ENCODE data around the gene RAB11FIP3. TPM values are rescaled to one million over a fixed set of nuclear protein-coding genes. Genes with fewer than 3 reads are reported as not detected.

The RAB11FIP3 gene
- total and polyA plus RNA-seq, 2 experiments from 2014 or later = 1.2 to 27.8 TPM

DNA sequence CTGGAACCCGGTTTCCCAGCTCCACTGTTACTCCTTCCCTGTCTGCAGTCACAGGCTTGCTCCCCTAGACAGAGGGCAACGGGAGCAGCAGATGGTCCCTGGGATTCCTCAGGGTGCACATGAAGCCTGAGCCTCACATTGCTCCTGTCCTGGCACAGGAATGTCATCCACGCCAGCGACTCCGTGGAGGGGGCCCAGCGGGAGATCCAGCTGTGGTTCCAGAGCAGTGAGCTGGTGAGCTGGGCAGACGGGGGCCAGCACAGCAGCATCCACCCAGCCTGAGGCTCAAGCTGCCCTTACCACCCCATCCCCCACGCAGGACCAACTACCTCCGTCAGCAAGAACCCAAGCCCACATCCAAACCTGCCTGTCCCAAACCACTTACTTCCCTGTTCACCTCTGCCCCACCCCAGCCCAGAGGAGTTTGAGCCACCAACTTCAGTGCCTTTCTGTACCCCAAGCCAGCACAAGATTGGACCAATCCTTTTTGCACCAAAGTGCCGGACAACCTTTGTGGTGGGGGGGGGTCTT, 25.3 kb upstream of the RAB11FIP3 start:
- Histone ChIP-seq H3K4me2 (ENCODE audit: unreplicated experiment) (peak overlapping the region; percentile 90), H3K4me1 (ENCODE audit: insufficient read depth) (peaks cover 9% of the 10 kb centered on the region; the same call in 1 of the 2 replicates), H3K27ac (peak overlapping the region; percentile 68), H3K9me2 (ENCODE audit: insufficient read depth) (no peaks in the 10 kb centered on the region), H2AFZ (peak overlapping the region; percentile 69; the same call in 1 of the 2 replicates), H3K27me3 (replicated peaks; ENCODE audit: insufficient read depth) (no peaks in the 10 kb centered on the region), H3K9ac (peak overlapping the region; percentile 91), H3K4me3 (peak overlapping the region; percentile 84), H4K20me1 (ENCODE audit: insufficient read depth) (no peaks in the 10 kb centered on the region), H3K79me2 (ENCODE audit: insufficient read depth) (peaks cover 30% of the 10 kb centered on the region), H3K36me3 (ENCODE audit: low read depth) (no peaks in the 10 kb centered on the region), H3K9me3 (ENCODE audit: low read depth) (no peaks in the 10 kb centered on the region), H3F3A (ENCODE audit: insufficient read depth) (peaks cover 14% of the 10 kb centered on the region)
- TF ChIP-seq EZH2 (IDR thresholded peaks at IDR 0.05; ENCODE audit: insufficient read depth, poor library complexity, severe bottlenecking) = no peak
- no peak for TF ChIP-seq EZH2phosphoT487 (IDR thresholded peaks at IDR 0.05; ENCODE audit: insufficient read depth, low read depth)
- WGBS, 2 experiments (ENCODE audit: low coverage in 1 of 2, low lambda C conversion rate in 2 of 2, missing lambda C conversion rate in 2 of 2) = 86% methylated on average over 10 of the region's 10 CpGs
- in situ Hi-C loops (cut with MboI) = no loop called here
- DNase-seq = no peak

DNA sequence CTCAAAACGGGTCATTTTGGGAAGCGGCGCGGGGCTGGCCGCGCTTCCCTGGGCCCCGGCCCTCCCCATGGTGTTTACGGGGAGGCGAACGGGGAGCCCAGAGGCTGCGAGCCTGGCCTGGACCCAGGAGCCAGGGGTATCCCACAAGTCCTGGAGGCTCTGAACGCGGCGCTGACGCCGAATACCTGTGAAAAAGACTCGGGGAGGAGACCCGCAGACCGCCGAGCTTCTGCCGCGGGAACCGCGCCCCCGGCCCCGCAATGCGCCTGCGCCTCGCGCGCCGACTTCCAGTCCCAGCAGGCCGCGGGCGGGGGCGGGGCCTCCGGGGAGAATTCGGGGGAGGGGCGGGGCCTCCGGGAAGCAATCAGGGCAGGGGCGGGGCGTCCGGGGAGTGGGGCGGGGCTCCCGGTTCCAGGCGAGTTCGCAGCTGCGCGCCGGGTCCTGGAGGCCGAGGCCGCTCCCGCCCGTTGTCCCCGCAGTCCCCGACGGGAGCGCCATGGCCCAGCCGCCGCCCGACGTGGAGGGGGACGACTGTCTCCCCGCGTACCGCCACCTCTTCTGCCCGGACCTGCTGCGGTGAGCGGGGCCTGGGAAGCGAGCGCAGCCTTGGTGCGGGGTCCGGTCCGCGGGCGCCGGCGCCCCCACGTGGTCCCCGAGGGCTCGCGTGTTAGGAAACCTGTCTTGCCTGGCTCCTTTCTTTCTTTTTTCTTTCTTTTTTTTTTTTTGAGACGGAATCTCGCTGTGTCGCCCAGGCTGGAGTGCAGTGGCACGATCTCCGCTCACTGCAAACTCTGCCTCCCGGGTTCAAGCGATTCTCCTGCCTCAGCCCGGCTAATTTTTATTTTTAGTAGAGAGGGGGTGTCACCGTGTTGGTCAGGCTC, 23.7 kb upstream of the RAB11FIP3 start, which contains the start of gene DECR2:
Gene DECR2 (plus strand): TSS at position 418 of the 881 bp plus-strand sequence. CDS start 79 bp downstream, at position 497.
- Histone ChIP-seq H3K9me3 (ENCODE audit: low read depth) (no peaks in the 10 kb centered on the region), H3K9ac (peak within 1 kb of the TSS; percentile 91), H3K9me2 (ENCODE audit: insufficient read depth) (no peaks in the 10 kb centered on the region), H3K27ac (peak within 1 kb of the TSS; percentile 68), H3K36me3 (ENCODE audit: low read depth) (no peaks in the 10 kb centered on the region), H4K20me1 (ENCODE audit: insufficient read depth) (no peaks in the 10 kb centered on the region), H3K4me3 (peak within 1 kb of the TSS; percentile 84), H3K79me2 (ENCODE audit: insufficient read depth) (peaks cover 30% of the 10 kb centered on the region), H3K27me3 (replicated peaks; ENCODE audit: insufficient read depth) (no peaks in the 10 kb centered on the region), H3K4me2 (ENCODE audit: unreplicated experiment) (peak within 1 kb of the TSS; percentile 90), H3F3A (ENCODE audit: insufficient read depth) (peaks cover 4% of the 10 kb centered on the region; the same call in 1 of the 2 replicates), H2AFZ (peak within 1 kb of the TSS; percentile 69), H3K4me1 (ENCODE audit: insufficient read depth) (peaks cover 4% of the 10 kb centered on the region; the same call in 1 of the 2 replicates)
- TF ChIP-seq EZH2phosphoT487 (IDR thresholded peaks at IDR 0.05; ENCODE audit: insufficient read depth, low read depth) = no peak
- TF ChIP-seq EZH2 (IDR thresholded peaks at IDR 0.05; ENCODE audit: insufficient read depth, poor library complexity, severe bottlenecking) = no peak
- in situ Hi-C loops (cut with MboI) = no loop called here
- WGBS, 2 experiments (ENCODE audit: low coverage in 1 of 2, low lambda C conversion rate in 2 of 2, missing lambda C conversion rate in 2 of 2) = 1% methylated on average over 27 to 60 of the region's 91 CpGs
- DNase-seq = peak; percentile 97

DNA sequence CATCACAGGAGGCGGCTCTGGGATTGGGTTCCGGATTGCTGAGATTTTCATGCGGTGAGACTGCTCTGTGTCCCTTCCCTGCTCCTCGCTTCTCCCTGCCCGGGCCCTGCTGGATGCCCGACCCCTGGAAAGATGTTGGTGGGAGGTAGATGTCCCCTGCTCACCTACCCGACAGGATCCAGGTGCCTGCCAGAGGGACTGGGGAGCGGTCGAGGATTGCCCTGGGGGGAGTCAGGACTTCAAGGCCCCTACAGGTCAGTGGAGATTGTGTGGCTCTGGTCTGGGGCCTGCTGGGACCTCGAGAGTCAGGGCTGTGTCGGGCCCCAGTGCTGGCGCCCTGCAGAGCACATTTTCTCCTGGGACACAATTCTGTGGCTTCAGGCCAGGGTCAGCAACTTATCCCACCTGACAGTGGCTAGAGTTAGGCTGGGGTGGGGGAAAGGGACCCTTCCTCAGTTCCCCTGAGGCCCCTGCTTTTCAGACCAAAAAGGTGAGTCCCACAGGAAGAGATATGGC, 20.4 kb upstream of the RAB11FIP3 start:
- no peak overlapping the region for H3K9ac ChIP-seq
- H3K4me3 ChIP-seq = no peak overlapping the region
- no peaks in the 10 kb centered on the region for H3K36me3 ChIP-seq (ENCODE audit: low read depth)
- H3K27me3 ChIP-seq (replicated peaks; ENCODE audit: insufficient read depth) = no peaks in the 10 kb centered on the region
- H3K4me2 ChIP-seq (ENCODE audit: unreplicated experiment) = no peak overlapping the region
- no peaks in the 10 kb centered on the region for H3K9me3 ChIP-seq (ENCODE audit: low read depth)
- TF ChIP-seq EZH2 (IDR thresholded peaks at IDR 0.05; ENCODE audit: insufficient read depth, poor library complexity, severe bottlenecking) = no peak
- TF ChIP-seq EZH2phosphoT487 (IDR thresholded peaks at IDR 0.05; ENCODE audit: insufficient read depth, low read depth) = no peak
- 82 to 84% methylated on average over 12 of the region's 12 CpGs for WGBS, 2 experiments (ENCODE audit: low coverage in 1 of 2, low lambda C conversion rate in 2 of 2, missing lambda C conversion rate in 2 of 2)
- H3F3A ChIP-seq (ENCODE audit: insufficient read depth) = peaks cover 4% of the 10 kb centered on the region; the same call in 1 of the 2 replicates
- in situ Hi-C loops (cut with MboI) = no loop called here
- no peak overlapping the region for H3K27ac ChIP-seq
- H4K20me1 ChIP-seq (ENCODE audit: insufficient read depth) = no peaks in the 10 kb centered on the region
- H3K79me2 ChIP-seq (ENCODE audit: insufficient read depth) = peaks cover 20% of the 10 kb centered on the region
- peaks cover 4% of the 10 kb centered on the region; the same call in 1 of the 2 replicates for H3K4me1 ChIP-seq (ENCODE audit: insufficient read depth)
- DNase-seq = no peak
- H2AFZ ChIP-seq = no peak overlapping the region
- no peaks in the 10 kb centered on the region for H3K9me2 ChIP-seq (ENCODE audit: insufficient read depth)

All from GM23248 (cell line).